ENCODE results near the gene GMDS.

DNA sequence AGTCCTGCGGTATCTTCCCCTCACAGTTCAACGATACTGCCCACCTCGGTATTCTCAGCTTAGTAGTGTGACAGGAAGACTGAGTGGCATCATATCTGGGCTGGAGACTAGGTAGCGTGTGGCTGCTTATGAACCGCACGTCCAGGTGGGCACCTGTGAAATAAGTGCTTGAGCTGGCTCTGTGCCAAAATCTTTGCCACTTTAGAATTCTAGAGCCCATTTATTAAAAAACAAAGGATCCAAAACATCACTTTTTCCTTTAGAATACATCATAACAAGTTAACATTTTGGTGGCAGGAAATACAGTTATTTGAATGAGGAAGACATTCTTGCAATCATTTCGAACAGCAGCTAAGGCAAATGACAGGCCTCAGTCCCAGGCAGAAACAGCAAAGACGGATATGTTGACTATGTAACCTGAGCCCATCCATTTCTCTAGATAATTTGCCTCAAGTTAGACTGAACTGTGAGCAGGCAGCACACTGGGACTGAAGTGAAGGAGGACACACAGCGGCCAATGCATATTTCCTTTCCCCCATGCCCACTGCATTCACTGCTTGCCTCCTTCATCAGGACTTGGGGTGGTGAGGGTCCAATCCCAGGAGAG, 136.6 kb downstream of the GMDS start:
- TF ChIP-seq POLR2AphosphoS5 (IDR thresholded peaks at IDR 0.05; ENCODE audit: insufficient read depth, low read depth, low read length) (no peak), EZH2 (IDR thresholded peaks at IDR 0.05; ENCODE audit: borderline replicate concordance, low read depth, low read length, severe bottlenecking) (no peak)

Measured in endothelial cell of umbilical vein (primary cell).